Epidermal melanocyte (primary cell): Measurements from ENCODE around the gene SRSF12.

ENCODE experiments used
- DNase-seq: peaks from one replicate; pipeline ENCODE4 v3.0.0; 2011; ENCODE audit warnings: low spot score; ENCODE audit not compliant: insufficient read length

Gene SRSF12

GRCh38 chr6:89117211-89118108 lies at the start of gene SRSF12:
Gene SRSF12, minus strand, starts transcription at chr6:89118071. Its CDS starts 184 bp downstream, at chr6:89117887.
- peak; percentile 48 for DNase-seq

GRCh38 chr6:89162047-89162371 lies 44.1 kb upstream of the SRSF12 start:
- no peak for DNase-seq

GRCh38 chr6:89161326-89162046 lies 43.6 kb upstream of the SRSF12 start:
- no peak for DNase-seq

GRCh38 chr6:89160331-89161092 lies 42.6 kb upstream of the SRSF12 start:
- DNase-seq, result no peak

GRCh38 chr6:89154131-89154530 lies 36.3 kb upstream of the SRSF12 start:
- no peak for DNase-seq

GRCh38 chr6:89148016-89148750 lies 30.3 kb upstream of the SRSF12 start:
- no peak for DNase-seq

GRCh38 chr6:89146718-89147700 lies 29.1 kb upstream of the SRSF12 start:
- no peak for DNase-seq

GRCh38 chr6:89145956-89146717 lies 28.3 kb upstream of the SRSF12 start, which contains the start of gene PM20D2:
Gene PM20D2, plus strand, starts transcription at chr6:89146055. Its CDS starts 90 bp downstream, at chr6:89146145.
- DNase-seq, result peak; percentile 43

- DNase-seq, result no peak
These were observed 27.5 kb upstream of the SRSF12 start for GRCh38 chr6:89145091-89145955.

- no peak for DNase-seq
These were observed 26.6 kb upstream of the SRSF12 start for GRCh38 chr6:89144354-89144906.

GRCh38 chr6:89140347-89141156 lies 22.7 kb upstream of the SRSF12 start:
- no peak for DNase-seq

- DNase-seq, result no peak
These were observed 21.9 kb upstream of the SRSF12 start for GRCh38 chr6:89139509-89140346.

GRCh38 chr6:89138173-89138572 lies 20.3 kb upstream of the SRSF12 start:
- DNase-seq, result no peak

GRCh38 chr6:89134723-89135122 lies 16.9 kb upstream of the SRSF12 start:
- no peak for DNase-seq

- DNase-seq, result no peak
These were observed 16.1 kb upstream of the SRSF12 start for GRCh38 chr6:89133981-89134380.

- no peak for DNase-seq
These were observed 14.2 kb upstream of the SRSF12 start for GRCh38 chr6:89132057-89132456.
